D721Med (cell line): ENCODE data around the gene ISG15.
"Not testable (repeated sequence)": the region's sequence is repeated elsewhere in the genome, so short reads cannot be mapped to it uniquely, and the experiment has no call there.

Experiments used
- DNase-seq: peaks from one replicate; pipeline ENCODE4 v3.0.0; 2011; ENCODE audit warnings: low spot score; ENCODE audit not compliant: insufficient read length
- FAIRE-seq: peaks from 2 replicates; lab custom pipeline; 2011; peaks lifted over from hg19 to GRCh38; lab: Jason Lieb, UNC
- CTCF ChIP-seq: IDR thresholded peaks from 2 replicates; pipeline ENCODE4 v1.5.1; 2012; ENCODE audit warnings: mild to moderate bottlenecking, control low read depth; ENCODE audit not compliant: insufficient read depth; ENCODE audit errors: missing control alignments

The ISG15 gene

GRCh38 chr1:1025730-1026129 is 12.4 kb downstream of the ISG15 start:
- no peak for FAIRE-seq
- no peak for TF ChIP-seq CTCF
- DNase-seq: no peak

- TF ChIP-seq CTCF: no peak
- FAIRE-seq (no peak), DNase-seq (no peak)
Measured at GRCh38 chr1:1026599-1027413, 13.5 kb downstream of the ISG15 start.

- TF ChIP-seq CTCF: no peak
- FAIRE-seq: no peak
- no peak for DNase-seq
Measured at GRCh38 chr1:1027791-1028190, 14.5 kb downstream of the ISG15 start.

GRCh38 chr1:1030867-1031658 is 17.8 kb downstream of the ISG15 start:
- not testable (repeated sequence) for DNase-seq, FAIRE-seq

- no peak for TF ChIP-seq CTCF
- no peak for DNase-seq
- no peak for FAIRE-seq
Measured at GRCh38 chr1:1031659-1032235, 18.4 kb downstream of the ISG15 start.

- DNase-seq (no peak), FAIRE-seq (no peak)
- TF ChIP-seq CTCF: peak; percentile 26
Measured at GRCh38 chr1:1032424-1032823, 19.1 kb downstream of the ISG15 start.

- TF ChIP-seq CTCF: peak; percentile 71
- no peak for FAIRE-seq
- peak; percentile 51 for DNase-seq
Measured at GRCh38 chr1:1033009-1033587, 19.8 kb downstream of the ISG15 start.
